22Rv1 (cell line): ENCODE data around the gene ADAMTS2.

Experiments used
- CTCF ChIP-seq: fragments of 450-650 bp; IDR thresholded peaks from 2 replicates; pipeline ENCODE4 v1.5.1; 2017; ENCODE audit warnings: mild to moderate bottlenecking
- ZFX ChIP-seq: fragments of 450-650 bp; IDR thresholded peaks from 2 replicates; pipeline ENCODE4 v1.6.1; 2017; ENCODE audit warnings: antibody characterized with exemption, borderline replicate concordance

GRCh38 chr5:179327021-179327735 is 18.1 kb downstream of the ADAMTS2 start:
- TF ChIP-seq CTCF (no peak), ZFX (no peak)
